ENCODE measurements around the gene PITPNM3. TPM values are rescaled to one million over a fixed set of nuclear protein-coding genes. Genes with fewer than 3 reads are reported as not detected.
A peak's percentile ranks its signal among the peaks of the same experiment; 100 is the strongest.

The PITPNM3 gene
- total and polyA plus RNA-seq, 7 donors, result 3.6 to 13.6 (median 5.7) TPM

DNA sequence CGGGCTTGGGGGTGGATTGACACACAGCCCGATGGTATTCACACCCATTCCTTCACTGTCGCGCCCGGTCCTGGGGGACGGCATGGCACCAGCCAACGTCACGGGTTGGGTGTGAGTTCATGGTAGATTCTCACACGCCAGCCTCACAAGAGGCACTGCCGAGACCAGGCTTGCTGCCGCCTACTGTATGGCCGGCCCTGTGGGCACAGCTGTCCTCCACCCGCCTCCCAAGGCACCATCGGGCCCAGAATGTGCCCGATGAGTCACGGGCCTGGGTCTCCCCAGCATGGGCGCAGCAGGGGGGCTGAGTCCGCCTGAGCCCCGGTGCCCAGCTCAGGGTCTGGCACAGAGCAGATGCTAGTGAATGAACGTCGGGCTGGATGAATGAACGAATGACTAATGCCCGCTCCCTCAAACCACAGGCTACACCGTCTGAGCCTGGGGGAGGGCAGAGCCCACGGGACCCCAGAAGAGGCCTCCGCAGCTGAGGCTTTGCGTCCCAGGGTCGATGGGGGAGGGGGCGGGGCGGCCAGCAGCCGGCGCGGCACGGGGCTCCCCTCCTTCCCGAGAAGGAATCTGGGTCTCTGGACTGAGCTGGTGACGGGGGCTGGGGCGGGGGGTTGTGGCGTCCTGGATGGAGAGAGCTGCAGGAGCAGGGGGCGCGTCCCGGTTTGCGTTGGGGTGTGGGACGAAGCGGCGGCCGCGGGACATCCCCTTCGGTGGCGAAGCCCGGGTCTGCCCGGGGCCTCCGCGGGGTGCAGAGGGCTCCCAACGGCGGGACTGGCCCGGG lies 829 bp downstream of the PITPNM3 start:
- peaks cover 0 to 14% (median 0%) of the 10 kb centered on the region in 3 donors for H3K27me3 ChIP-seq
- no peaks in the 10 kb centered on the region for H3K9me3 ChIP-seq
- H3K36me3 ChIP-seq, result no peaks in the 10 kb centered on the region
- peak overlapping the region; percentile 81 to 86 (median 83) for H3K27ac ChIP-seq
- WGBS, 2 donors, result 1 to 2% methylated on average over 56 of the region's 56 CpGs
- DNase-seq, result no peak
- H3K4me3 ChIP-seq, result peak overlapping the region; percentile 62 to 92 (median 70)
- intact Hi-C loops (cut with DNase I), result loop anchor here (2.0 to 5.0 kb wide), 3 partner anchors 49 to 97 kb away; partner anchors contain the start of genes C17orf100 and MED31
- TF ChIP-seq EP300 (IDR thresholded peaks at IDR 0.05) (no peak), POLR2A (IDR thresholded peaks at IDR 0.05) (no peak), POLR2AphosphoS5 (IDR thresholded peaks at IDR 0.05) (peak in 2 of 4 donors; percentile 15 to 18)
- peaks cover 0 to 49% (median 31%) of the 10 kb centered on the region in 4 donors for H3K4me1 ChIP-seq

DNA sequence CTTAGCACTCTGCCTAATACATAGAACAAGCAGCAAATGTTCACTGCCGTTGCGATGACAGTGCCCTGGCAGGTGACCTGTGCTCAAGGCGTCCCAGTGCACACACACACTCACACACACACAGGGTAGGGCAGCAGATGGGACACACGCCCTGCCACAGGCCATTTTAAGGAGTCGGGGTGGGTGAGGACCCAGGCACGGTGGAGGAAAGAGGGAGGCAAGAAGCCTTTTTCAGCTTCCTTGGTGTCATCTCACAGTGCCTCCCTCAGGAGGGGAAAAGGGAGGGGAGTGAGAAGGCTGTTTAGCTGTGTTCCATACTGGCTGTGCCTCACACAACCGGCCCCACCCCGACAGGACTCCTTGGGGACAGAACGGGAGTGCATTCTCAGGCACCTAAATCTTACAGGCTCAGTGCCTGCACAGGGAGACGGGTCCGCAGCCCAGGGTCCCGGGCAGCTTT lies 1.5 kb downstream of the PITPNM3 start:
- Histone ChIP-seq H3K4me3 (peak overlapping the region; percentile 62 to 92 (median 70)), H3K9me3 (no peaks in the 10 kb centered on the region), H3K27ac (peak overlapping the region; percentile 81 to 86 (median 83)), H3K4me1 (peaks cover 0 to 51% (median 31%) of the 10 kb centered on the region in 4 donors), H3K36me3 (no peaks in the 10 kb centered on the region), H3K27me3 (peaks cover 0 to 14% (median 0%) of the 10 kb centered on the region in 3 donors)
- WGBS, 2 donors, result 5 to 24% methylated on average over 12 of the region's 12 CpGs
- intact Hi-C loops (cut with DNase I), result loop anchor here (2.0 to 5.0 kb wide), 3 partner anchors 48 to 97 kb away; partner anchors contain the start of genes C17orf100 and MED31
- DNase-seq, result no peak
- TF ChIP-seq, protein P1, sequence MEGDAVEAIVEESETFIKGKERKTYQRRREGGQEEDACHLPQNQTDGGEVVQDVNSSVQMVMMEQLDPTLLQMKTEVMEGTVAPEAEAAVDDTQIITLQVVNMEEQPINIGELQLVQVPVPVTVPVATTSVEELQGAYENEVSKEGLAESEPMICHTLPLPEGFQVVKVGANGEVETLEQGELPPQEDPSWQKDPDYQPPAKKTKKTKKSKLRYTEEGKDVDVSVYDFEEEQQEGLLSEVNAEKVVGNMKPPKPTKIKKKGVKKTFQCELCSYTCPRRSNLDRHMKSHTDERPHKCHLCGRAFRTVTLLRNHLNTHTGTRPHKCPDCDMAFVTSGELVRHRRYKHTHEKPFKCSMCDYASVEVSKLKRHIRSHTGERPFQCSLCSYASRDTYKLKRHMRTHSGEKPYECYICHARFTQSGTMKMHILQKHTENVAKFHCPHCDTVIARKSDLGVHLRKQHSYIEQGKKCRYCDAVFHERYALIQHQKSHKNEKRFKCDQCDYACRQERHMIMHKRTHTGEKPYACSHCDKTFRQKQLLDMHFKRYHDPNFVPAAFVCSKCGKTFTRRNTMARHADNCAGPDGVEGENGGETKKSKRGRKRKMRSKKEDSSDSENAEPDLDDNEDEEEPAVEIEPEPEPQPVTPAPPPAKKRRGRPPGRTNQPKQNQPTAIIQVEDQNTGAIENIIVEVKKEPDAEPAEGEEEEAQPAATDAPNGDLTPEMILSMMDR (IDR thresholded peaks at IDR 0.05), result no peak
- no peak for TF ChIP-seq POLR2A (IDR thresholded peaks at IDR 0.05)
- TF ChIP-seq EP300 (IDR thresholded peaks at IDR 0.05), result no peak
- no peak for TF ChIP-seq POLR2AphosphoS5 (IDR thresholded peaks at IDR 0.05)

DNA sequence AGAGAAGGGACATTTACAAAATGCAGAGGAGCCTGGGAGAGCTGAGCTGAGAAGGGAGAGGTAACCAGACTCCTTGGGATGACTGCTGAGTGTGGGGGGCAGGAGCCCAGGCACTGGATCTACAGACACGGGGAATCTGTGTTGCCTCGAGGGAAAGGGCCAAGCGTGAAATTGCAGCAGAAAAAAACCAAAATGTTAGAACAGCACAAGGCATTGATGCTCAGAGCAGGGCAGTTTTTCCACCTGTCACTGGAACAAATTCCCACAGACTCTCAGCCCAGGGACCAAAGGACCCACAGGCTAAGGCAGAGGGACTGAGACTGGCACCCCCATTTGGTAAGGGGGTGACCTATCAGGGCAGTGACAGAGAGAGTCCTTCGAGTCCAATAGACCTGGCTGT lies 2.0 kb downstream of the PITPNM3 start:
- intact Hi-C loops (cut with DNase I), result loop anchor here (2.0 kb wide), 1 partner anchor 48 kb away; no protein-coding TSS in a partner anchor
- no peaks in the 10 kb centered on the region for H3K36me3 ChIP-seq
- H3K4me3 ChIP-seq, result no peak overlapping the region
- peak overlapping the region; percentile 81 to 86 (median 83) for H3K27ac ChIP-seq
- H3K4me1 ChIP-seq, result peaks cover 0 to 57% (median 34%) of the 10 kb centered on the region in 4 donors
- H3K27me3 ChIP-seq, result peaks cover 0 to 14% (median 0%) of the 10 kb centered on the region in 3 donors
- H3K9me3 ChIP-seq, result no peaks in the 10 kb centered on the region
- no peak for DNase-seq
- TF ChIP-seq, protein P1 (IDR thresholded peaks at IDR 0.05), result no peak
- no peak for TF ChIP-seq POLR2A (IDR thresholded peaks at IDR 0.05)
- TF ChIP-seq POLR2AphosphoS5 (IDR thresholded peaks at IDR 0.05), result no peak
- TF ChIP-seq EP300 (IDR thresholded peaks at IDR 0.05), result no peak
- 75 to 80% methylated on average over 4 of the region's 4 CpGs for WGBS, 2 donors

DNA sequence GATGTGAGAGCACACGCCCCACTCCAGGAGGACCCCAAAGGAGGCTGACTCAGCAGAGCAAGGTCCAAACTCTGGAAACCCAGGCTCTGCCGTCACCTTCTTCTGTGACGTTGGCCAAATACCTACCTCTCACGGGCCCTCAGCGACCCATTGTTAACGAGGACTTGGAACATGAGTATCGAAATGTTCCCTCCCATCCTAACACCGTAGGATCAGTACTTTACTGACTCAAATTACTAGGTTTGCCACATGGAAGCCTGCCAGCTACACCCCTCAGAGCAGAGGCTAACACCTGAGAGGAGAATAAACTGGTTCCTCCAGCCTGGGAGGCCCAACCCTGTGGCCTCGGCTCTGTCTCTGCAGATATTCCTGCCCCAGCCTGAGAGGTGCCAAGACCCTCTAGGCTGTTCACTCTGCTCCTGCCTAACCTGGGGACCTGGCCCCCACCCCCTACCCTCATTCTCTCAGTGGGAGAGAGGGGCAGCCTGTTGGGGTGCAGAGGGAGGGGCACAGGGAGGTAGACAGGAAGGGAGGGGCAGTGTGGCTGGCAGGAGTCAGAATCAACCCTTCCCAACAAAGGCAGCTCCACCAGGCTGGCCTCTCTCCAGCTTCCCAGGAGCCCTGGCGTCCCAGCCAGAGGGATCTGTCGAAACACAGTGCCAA lies 4.4 kb downstream of the PITPNM3 start:
- H3K4me1 ChIP-seq, result peaks cover 0 to 70% (median 48%) of the 10 kb centered on the region in 4 donors
- no peak overlapping the region for H3K4me3 ChIP-seq
- DNase-seq, result peak; percentile 85
- no peaks in the 10 kb centered on the region for H3K36me3 ChIP-seq
- intact Hi-C loops (cut with DNase I), result no loop called here
- peaks cover 0 to 14% (median 0%) of the 10 kb centered on the region in 3 donors for H3K27me3 ChIP-seq
- no peaks in the 10 kb centered on the region for H3K9me3 ChIP-seq
- TF ChIP-seq POLR2AphosphoS5 (IDR thresholded peaks at IDR 0.05) (no peak), EP300 (IDR thresholded peaks at IDR 0.05) (no peak), POLR2A (IDR thresholded peaks at IDR 0.05) (no peak)
- TF ChIP-seq, protein P1 (IDR thresholded peaks at IDR 0.05), result no peak
- 11 to 59% methylated on average over 11 of the region's 11 CpGs for WGBS, 2 donors
- H3K27ac ChIP-seq, result peak overlapping the region; percentile 70 to 86 (median 82)
